Colon (tissue), 2 donors: ENCODE data around the gene MXI1.
"Not testable (repeated sequence)": the region's sequence is repeated elsewhere in the genome, so short reads cannot be mapped to it uniquely, and the experiment has no call there.

Experiments
- FAIRE-seq: peaks from 2 replicates; lab custom pipeline; 2012; peaks lifted over from hg19 to GRCh38; lab: Jason Lieb, UNC
- donor health status: control.
- donor health status: control.

MXI1 gene

DNA sequence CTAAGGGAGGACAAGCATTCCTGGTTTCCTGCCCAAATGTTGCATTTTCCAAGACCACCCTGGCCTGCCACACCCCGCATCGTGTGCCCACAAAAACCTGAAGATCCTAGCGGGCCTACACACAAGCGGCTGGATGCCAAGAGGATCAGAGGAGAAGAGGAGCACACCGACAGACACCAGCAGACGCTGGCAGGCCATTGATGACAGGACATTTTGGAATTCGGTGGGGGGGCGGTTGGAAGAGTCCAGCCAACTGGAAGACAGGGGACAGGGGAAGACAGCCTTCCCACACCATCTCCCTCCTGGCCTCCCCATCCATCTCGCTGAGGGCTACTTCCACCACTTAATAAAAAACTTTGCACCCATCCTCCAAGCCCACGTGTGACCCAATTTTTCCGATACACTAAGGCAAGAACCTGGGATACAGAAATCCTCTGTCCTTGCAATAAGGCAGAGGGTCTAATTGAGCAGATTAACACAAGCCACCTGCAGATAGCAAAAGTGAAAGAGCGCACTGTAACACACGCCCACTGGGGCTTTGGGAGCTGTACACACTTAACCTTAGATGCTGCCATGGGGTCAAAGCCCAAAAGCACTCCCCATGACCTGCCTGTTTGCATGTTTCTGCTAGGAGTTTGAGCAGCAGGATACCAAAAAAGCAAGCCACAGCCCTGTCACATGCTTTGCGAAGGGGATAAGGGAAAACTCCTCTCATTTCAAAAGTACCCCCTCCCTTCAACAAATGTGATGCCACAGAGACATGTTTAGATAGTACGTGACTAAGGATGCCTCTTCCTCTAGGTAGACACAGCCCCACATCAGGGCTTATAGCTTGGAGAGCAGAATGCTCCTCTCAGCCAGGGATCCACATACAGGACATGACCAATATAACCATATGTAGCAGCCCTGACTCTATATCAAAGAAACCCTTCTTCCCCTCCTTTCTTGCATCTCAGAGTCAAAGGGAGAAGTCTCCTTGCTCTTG lies 110.8 kb downstream of the MXI1 start:
- FAIRE-seq = no peak

DNA sequence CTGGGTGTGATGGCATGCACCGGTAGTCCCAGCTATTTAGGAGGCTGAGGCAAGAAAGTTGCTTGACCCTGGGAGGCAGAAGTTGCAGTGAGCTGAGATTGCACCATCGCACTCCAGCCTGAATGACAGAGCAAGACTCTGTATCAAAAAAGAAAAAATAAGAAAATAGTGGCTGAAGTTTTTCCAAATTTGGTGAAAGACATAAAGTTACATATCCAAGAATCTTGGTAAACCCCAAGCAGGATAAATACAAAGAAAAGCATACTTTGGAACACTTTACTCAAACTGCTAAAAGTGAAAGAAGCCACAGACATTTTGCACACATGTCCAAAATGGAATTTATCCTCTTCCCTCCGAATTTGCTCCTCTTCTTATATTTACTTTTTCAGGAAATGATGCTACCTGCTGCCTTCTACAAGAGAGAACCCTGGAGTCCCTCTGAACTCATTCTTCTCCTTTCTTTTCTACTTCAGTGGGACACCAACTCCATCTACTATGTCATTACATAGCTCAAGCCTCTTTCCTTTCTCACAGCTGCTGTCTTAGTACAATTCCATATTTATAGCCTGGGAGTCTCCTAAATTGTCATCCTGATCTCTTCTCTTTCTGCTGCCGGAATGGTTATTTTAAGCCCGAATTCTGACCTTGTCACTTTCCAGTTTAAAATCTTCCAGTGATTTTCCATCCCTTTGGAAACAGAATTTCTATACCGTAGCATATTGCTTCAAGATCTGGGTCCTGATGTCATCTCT lies 114.6 kb downstream of the MXI1 start:
- FAIRE-seq = no peak

DNA sequence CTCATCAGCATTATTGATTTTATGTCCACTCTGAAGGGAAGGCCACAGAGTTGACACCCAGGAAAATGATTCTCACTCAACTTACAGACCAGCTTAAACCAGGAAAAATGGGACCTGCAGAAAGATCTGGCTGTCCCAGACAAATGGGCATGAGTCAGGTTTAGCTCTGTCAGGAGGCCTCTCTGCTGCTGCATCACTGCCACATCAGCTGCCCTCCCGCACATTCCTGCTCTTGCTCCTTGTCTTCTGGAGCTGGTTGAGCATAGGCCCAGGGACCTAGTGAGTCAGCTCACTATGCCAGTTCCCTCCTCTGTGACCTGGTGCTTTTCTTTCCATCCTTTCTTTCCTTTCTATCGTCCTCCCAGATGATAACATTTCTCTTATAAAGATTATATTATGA lies 116.1 kb downstream of the MXI1 start:
- no peak for FAIRE-seq

DNA sequence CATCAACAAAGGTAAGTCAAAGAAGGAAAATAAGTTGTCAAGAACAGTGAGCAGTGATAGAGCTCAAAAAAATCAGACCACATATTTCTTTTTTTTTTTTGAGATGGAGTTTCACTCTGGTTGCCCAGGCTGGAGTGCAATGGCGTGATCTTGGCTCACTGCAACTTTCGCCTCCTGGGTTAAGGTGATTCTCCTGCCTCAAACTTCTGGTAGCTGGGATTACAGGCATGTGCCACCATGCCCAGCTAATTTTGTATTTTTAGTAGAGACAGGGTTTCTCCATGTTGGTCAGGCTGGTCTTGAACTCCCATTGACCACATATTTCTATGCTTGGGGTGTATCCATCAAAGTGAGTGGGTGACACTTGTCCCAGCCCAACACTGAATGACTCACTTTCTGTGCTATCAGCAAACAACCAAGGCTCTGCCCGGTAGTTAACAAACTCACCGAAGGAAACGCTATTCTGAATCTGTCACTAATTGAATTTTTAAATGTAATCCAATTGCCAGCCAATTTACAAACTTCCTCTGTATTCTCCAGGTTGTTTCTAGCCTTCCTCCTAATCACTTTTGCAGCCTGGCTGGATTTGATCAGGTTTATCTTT lies 116.9 kb downstream of the MXI1 start:
- FAIRE-seq = no peak

DNA sequence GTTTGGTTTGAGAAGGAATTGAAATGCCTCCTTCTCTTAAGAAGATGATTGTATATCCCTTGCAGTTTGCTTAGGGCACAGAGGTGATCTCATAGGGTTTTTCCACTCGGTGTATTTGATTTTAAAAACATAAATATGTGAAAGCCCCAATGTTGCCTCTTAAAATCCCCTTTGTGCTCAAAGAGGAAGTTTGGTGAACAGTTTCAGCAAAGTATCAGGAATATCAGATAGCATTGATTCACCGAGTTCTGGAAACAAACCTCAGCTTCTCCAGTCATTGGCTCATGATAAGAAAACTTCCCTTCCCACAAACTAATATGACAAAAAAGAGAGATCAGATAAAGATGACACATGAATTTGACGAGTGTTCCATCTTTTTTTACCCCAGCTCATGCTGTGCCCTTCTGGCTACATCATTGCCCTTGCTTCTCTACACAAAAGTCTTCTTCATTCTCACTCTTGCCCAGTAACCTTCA lies 117.4 kb downstream of the MXI1 start:
- FAIRE-seq = no peak

DNA sequence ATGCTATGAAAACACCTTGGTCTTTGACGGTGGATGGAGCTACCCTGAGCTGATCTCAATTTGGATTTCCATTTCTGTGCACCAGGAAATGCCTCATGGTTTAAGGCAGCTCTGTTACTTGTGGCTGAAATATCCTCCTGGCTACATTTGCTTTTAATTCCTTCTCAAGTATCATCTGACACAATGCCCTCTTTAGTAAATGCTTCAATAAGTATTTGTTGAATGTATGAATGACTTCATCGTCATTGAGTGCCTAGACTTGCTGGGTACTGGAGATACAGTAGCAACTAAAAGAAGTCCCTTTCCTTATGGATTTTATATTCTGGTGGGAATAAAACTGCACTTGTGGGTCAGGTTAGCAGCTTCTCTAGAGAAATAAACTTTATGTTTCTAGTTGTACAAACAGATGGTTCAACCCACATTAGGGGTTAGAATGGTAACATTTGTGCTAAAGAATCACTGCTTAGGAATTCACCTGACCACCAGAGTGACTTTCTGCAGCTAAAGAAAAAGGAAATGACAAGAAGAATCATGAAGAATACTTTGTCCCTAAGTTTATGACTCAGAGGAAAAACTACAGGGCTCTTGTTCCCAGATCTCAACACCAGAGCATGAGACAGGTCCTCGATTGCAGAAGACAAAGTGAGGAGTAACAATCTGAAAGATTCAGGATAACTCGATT lies 119.1 kb downstream of the MXI1 start:
- FAIRE-seq = no peak

DNA sequence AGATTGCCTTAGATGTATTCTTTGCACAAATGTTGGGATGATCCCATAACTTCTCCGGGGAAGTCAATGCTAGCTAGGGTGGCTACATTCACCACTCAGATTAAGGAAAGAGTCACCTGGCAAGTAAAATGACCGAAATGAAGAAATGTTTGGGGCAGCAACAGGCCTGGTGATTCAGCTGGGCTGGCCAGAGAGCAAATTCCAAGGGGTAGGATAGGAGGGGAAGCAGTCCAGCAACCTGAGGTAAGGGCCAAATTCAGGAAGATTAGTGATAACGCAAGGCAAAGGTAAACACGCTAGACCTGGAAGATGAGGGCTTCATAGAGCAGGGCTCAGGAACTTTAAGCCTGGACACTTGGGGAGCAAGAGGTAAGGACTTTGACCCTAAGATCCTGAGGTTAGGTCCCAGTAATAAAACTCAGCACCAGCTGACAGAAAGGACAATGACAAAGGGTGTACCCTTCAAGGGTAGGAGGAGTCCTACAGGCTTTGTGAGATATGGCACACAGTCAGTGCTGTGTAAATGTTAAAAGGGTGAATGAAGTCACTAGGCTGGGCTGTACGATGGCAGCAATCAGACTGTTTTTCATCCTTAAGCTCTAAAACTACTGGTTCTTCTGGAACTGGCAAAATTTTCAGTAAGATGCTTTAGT lies 120.0 kb downstream of the MXI1 start:
- no peak for FAIRE-seq

DNA sequence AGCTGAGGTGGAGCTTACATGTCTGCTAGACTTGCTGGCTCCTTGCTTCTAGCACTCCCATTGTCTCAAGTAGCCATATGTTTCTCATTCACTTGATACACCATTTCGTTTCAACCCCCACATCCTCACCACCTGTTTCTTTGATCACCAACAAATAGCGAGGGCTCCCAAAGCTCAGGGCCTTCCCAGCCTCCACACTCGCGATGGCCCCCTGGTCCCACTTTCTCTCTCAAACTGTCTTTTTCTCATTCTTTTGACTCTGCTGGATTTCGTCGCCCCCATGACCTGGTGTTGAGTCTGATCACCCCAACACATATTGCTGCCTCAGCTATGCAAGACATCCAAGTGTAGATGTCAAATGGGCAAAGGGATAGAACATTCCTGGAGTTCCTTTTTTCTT lies 123.3 kb downstream of the MXI1 start:
- FAIRE-seq = no peak

DNA sequence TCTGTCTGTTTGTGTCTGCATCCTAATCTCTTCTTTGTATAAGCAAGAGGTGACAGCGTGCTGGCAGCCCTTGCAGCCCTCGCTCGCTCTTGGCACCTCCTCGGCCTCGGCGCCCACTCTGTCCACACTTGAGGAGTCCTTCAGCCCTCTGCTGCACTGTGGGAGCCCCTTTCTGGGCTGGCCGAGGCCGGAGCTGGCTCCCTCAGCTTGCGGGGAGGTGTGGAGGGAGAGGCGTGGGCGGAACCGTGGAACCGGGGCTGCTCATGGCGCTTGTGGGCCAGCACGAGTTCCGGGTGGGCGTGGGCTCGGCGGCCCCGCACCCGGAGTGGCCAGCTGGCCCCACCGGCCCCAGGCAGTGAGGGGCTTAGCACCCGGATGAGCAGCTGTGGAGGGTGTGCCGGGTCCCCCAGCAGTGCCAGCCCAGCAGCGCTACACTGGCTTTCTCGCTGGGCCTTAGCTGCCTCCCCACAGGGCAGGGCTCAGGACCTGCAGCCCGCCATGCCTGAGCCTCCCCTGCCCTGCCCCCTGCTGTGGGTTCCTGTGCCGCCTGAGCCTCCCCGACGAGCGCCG lies 123.9 kb downstream of the MXI1 start:
- FAIRE-seq = not testable (repeated sequence)

DNA sequence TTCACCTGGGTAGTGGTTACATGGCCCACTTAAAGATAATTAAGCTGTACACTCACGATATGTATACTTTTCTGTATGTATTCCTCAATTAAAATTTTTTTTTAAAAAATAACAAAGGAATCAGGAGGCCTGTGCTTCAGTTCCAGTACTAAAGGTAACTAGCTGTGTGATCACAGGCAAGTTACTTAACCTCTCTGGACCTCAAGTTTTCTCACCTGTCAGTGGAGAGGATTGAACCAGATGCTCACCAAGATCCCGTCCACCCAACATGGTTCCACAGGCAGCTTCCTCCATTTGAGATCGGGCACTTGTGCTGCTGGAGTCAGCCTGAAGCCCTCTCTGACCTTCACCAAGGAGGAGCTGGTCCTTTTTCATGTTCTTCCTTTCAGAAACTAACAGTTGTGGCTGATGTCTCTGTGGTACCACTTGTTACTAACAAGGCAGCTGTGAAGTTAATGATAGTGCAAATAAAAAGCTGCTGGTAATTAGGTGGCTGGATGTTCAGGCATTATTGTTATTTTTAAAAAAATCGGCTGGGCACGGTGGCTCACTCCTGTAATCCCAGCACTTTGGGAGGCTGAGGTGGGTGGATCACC lies 126.8 kb downstream of the MXI1 start:
- no peak for FAIRE-seq

DNA sequence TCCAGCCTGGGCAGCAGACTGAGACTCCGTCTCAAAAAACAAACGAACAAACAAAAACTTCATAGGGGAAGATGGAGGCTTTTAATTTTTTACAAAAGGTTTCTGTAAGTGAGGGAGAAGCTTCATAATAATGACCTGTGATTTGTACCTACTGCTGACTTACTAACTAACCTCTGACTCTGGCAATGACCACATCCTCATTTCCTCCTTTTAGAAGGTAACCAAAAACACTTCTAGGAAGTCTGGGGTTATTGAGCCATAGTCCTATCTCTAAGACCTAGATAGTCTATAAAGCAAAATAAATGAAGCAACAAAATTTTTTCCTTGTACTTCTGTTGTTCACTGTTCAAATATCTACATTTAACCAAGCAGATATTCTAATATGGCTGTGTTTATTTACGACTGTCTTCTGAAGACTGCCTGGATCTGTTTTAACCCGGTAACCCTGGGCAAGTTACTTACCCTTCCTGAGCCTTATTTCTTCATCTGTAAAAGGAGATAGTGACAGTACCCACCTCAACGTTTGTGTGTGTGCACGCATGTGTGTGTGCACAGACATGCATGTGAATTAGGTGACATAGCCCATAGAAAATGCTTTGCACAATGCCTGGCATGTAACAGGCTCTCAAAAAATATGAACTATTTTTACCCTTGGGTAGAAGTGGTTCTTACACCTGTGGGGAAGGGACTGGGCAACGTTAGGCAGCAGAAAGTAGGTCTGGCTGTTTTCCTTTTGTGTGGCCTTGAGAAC lies 128.1 kb downstream of the MXI1 start:
- no peak for FAIRE-seq

DNA sequence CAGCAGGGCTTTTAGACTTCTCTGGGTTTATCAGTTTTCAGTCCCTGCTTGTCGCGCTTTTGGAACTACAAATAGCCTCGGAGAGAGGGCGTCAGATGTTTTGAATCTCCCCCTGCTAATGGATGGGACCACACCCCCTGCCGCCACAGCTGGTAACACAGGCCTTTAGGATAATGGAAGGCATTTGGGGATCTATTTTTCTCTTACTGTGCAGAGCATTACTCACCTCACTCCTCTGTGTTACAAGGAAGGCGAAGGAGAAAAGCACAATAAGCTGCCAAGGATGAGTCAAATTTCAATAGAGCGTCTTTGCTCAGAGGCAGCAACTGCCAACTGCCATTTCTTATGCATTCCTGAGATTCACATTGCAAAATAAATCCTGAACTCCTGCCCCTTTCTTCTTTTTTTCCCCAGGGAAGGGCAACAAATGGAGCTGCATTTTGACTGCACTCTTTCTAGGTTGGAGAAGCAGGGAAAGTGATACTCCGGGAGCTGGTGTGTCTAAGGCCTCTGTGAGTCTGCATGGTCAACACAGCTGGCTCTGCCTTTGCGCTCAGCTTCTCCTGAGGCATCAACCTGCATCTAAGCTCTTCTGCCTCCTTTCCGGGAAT lies 128.8 kb downstream of the MXI1 start:
- no peak for FAIRE-seq
